HEK293 (cell line): ENCODE measurements around the gene KRTAP21-1.

Source experiments
- CTCF ChIA-PET: fragments of 350-600 bp; formaldehyde crosslinking; extraction: SDS; loops from one replicate; lab custom pipeline; 2021; ENCODE audit warnings: antibody characterized with exemption; lab: Yijun Ruan, JAX
- POLR2A ChIA-PET: fragments of 300-600 bp; formaldehyde crosslinking; extraction: SDS; loops from one replicate; lab custom pipeline; 2020; ENCODE audit warnings: antibody characterized with exemption, inconsistent platforms; lab: Yijun Ruan, JAX
- H3K27ac ChIP-seq: fragments of 200-500 bp; sonication (Bioruptor generic); 2 replicates; pipeline ENCODE4 v1.5.1; 2014; ENCODE audit warnings: low read depth, low read length, control low read depth, inconsistent platforms; ENCODE audit errors: extremely low read depth
- H3K36me3 ChIP-seq, 2 experiments: fragments of 200-500 bp in 1 of 2; sonication (Bioruptor generic) in 1 of 2; 1 replicate in 1 of 2; 2 replicates in 1 of 2; pipeline ENCODE4 v1.5.1; 2014 to 2017; ENCODE audit warnings: inconsistent platforms in 2 of 2, low read length in 2 of 2; ENCODE audit not compliant: control insufficient read depth in 2 of 2, insufficient read depth in 1 of 2
- H3K4me1 ChIP-seq: fragments of 200-500 bp; sonication (Bioruptor generic); 2 replicates; pipeline ENCODE4 v1.5.1; 2014; ENCODE audit warnings: mild to moderate bottlenecking, low read length, inconsistent platforms; ENCODE audit not compliant: control insufficient read depth, insufficient read depth
- H3K4me3 ChIP-seq: 2 replicates; pipeline ENCODE4 v1.5.1; 2011; ENCODE audit warnings: low read depth, mild to moderate bottlenecking, control low read depth, low read length, moderate library complexity
- H3K9me3 ChIP-seq: fragments of 200-500 bp; sonication (Bioruptor generic); 2 replicates; pipeline ENCODE4 v1.5.1; 2014; ENCODE audit warnings: low read depth, low read length, inconsistent platforms; ENCODE audit not compliant: control insufficient read depth, insufficient read depth
- GLIS2 ChIP-seq: fragments of 450-650 bp; formaldehyde crosslinking; IDR thresholded peaks from 2 replicates; pipeline ENCODE4 v1.5.1; 2016; ENCODE audit warnings: missing biosample characterization, missing genetic modification characterization
- PRDM2 ChIP-seq: fragments of 450-650 bp; formaldehyde crosslinking; IDR thresholded peaks from 2 replicates; pipeline ENCODE4 v1.5.1; 2016; ENCODE audit warnings: missing biosample characterization, missing genetic modification characterization, borderline replicate concordance
- SALL2 ChIP-seq: fragments of 450-650 bp; formaldehyde crosslinking; IDR thresholded peaks from 2 replicates; pipeline ENCODE4 v1.5.0; 2017; ENCODE audit warnings: missing biosample characterization, mild to moderate bottlenecking, missing genetic modification characterization, borderline replicate concordance
- SP3 ChIP-seq: fragments of 450-650 bp; formaldehyde crosslinking; IDR thresholded peaks from 2 replicates; pipeline ENCODE4 v1.5.1; 2016; ENCODE audit warnings: missing biosample characterization, missing genetic modification characterization
- ZFP69B ChIP-seq: fragments of 450-650 bp; formaldehyde crosslinking; IDR thresholded peaks from 2 replicates; pipeline ENCODE4 v1.5.1; 2016; ENCODE audit warnings: missing biosample characterization, missing genetic modification characterization
- ZNF133 ChIP-seq: fragments of 450-650 bp; formaldehyde crosslinking; IDR thresholded peaks from 2 replicates; pipeline ENCODE4 v1.5.1; 2016; ENCODE audit warnings: missing biosample characterization, missing genetic modification characterization
- ZNF155 ChIP-seq: fragments of 450-650 bp; formaldehyde crosslinking; IDR thresholded peaks from 2 replicates; pipeline ENCODE4 v1.5.1; 2016; ENCODE audit warnings: missing biosample characterization, missing genetic modification characterization
- ZNF2 ChIP-seq: fragments of 450-650 bp; formaldehyde crosslinking; IDR thresholded peaks from 2 replicates; pipeline ENCODE4 v1.5.1; 2016; ENCODE audit warnings: missing biosample characterization, missing genetic modification characterization
- ZNF24 ChIP-seq: fragments of 450-650 bp; formaldehyde crosslinking; IDR thresholded peaks from 2 replicates; pipeline ENCODE4 v1.5.1; 2016; ENCODE audit warnings: missing biosample characterization, missing genetic modification characterization
- ZNF623 ChIP-seq: fragments of 450-650 bp; formaldehyde crosslinking; IDR thresholded peaks from 2 replicates; pipeline ENCODE4 v1.5.1; 2016; ENCODE audit warnings: missing biosample characterization, missing genetic modification characterization
- TF ChIP-seq, protein P1 (sequence below): fragments of 450-650 bp; formaldehyde crosslinking; IDR thresholded peaks from 2 replicates; pipeline ENCODE4 v1.5.1; 2016; ENCODE audit warnings: missing biosample characterization, missing genetic modification characterization
- TF ChIP-seq, protein P2 (sequence below): fragments of 450-650 bp; formaldehyde crosslinking; IDR thresholded peaks from 2 replicates; pipeline ENCODE4 v1.5.1; 2017; ENCODE audit warnings: missing biosample characterization, mild to moderate bottlenecking, missing genetic modification characterization, moderate library complexity

Gene KRTAP21-1

DNA sequence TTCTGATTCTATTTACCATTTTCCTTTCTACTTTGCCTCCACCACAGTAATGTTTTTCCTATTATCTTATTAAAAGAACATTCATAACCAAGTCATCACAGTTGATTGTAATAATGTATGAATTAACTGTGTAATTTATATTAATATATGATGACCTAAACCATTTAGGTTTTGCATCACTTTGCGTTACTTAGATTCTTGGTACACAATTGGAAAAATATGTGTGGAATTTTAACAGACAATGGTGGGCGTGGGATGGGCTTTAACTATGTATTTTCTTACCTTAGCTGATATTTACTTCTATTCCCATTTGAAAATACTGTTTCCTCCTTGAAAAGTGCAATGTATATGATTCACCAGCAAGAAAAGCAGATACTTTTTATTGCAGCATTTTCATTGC lies 40.3 kb downstream of the KRTAP21-1 start (continued):
- TF ChIP-seq ZNF155 (tag by site-specific recombination) (no peak), SALL2 (tag by site-specific recombination) (no peak)

DNA sequence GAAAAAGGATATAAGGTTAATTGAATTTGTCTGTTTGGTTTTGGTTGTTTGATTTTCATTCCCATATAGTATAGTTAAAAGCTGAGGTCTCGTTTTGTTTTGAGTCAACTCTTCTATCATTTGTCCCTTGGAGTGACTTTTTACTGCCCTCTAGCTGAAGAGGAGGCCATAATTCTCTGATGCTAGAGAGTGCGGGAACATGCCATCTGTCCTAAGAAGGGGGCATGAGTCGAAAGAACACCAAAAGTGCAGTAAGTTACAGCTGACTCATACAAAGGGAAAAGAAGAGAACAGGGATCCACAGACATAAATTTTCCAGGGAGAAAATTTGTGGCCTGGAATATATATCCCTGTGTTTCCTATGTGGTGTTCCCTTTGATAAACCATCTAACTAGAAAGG lies 40.8 kb downstream of the KRTAP21-1 start:
- Histone ChIP-seq H3K27ac (no peak overlapping the region), H3K36me3 (no peaks in the 10 kb centered on the region), H3K4me3 (no peak overlapping the region), H3K4me1 (no peaks in the 10 kb centered on the region), H3K9me3 (no peaks in the 10 kb centered on the region)
- ChIA-PET POLR2A (no interaction called here), CTCF (no interaction called here)
- TF ChIP-seq ZNF24 (no peak), ZNF133 (tag by site-specific recombination) (no peak), GLIS2 (tag by site-specific recombination) (no peak), SP3 (tag by site-specific recombination) (no peak), PRDM2 (tag by site-specific recombination) (no peak)

DNA sequence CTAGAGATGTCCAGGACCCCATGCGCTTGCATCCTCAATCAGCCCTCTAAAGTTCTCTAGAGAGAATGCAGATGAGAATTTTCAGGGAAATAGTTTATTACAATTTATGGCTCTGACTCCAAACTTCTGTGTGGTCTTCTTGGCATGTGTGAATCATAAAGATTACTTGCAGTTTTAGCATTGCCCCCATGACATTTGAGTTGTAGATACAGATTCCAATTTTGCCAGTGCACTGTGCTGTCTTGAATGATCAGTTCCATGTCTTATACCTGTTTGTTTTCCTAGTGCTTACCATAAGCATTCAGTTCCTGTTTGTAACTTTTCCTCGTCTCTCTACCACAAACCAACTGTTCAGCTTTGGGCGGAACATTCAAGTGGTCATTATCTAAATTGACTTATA lies 41.5 kb downstream of the KRTAP21-1 start:
- no peak overlapping the region for H3K27ac ChIP-seq
- H3K4me3 ChIP-seq: no peak overlapping the region
- no peaks in the 10 kb centered on the region for H3K9me3 ChIP-seq
- H3K4me1 ChIP-seq: no peaks in the 10 kb centered on the region
- CTCF ChIA-PET: no interaction called here
- POLR2A ChIA-PET: no interaction called here
- H3K36me3 ChIP-seq: no peaks in the 10 kb centered on the region
- TF ChIP-seq ZFP69B (tag by site-specific recombination) (no peak), ZNF2 (tag by site-specific recombination) (no peak), ZNF623 (tag by site-specific recombination) (no peak)
- TF ChIP-seq, protein P1, sequence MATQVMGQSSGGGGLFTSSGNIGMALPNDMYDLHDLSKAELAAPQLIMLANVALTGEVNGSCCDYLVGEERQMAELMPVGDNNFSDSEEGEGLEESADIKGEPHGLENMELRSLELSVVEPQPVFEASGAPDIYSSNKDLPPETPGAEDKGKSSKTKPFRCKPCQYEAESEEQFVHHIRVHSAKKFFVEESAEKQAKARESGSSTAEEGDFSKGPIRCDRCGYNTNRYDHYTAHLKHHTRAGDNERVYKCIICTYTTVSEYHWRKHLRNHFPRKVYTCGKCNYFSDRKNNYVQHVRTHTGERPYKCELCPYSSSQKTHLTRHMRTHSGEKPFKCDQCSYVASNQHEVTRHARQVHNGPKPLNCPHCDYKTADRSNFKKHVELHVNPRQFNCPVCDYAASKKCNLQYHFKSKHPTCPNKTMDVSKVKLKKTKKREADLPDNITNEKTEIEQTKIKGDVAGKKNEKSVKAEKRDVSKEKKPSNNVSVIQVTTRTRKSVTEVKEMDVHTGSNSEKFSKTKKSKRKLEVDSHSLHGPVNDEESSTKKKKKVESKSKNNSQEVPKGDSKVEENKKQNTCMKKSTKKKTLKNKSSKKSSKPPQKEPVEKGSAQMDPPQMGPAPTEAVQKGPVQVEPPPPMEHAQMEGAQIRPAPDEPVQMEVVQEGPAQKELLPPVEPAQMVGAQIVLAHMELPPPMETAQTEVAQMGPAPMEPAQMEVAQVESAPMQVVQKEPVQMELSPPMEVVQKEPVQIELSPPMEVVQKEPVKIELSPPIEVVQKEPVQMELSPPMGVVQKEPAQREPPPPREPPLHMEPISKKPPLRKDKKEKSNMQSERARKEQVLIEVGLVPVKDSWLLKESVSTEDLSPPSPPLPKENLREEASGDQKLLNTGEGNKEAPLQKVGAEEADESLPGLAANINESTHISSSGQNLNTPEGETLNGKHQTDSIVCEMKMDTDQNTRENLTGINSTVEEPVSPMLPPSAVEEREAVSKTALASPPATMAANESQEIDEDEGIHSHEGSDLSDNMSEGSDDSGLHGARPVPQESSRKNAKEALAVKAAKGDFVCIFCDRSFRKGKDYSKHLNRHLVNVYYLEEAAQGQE (tag by site-specific recombination): no peak
- TF ChIP-seq, protein P2, sequence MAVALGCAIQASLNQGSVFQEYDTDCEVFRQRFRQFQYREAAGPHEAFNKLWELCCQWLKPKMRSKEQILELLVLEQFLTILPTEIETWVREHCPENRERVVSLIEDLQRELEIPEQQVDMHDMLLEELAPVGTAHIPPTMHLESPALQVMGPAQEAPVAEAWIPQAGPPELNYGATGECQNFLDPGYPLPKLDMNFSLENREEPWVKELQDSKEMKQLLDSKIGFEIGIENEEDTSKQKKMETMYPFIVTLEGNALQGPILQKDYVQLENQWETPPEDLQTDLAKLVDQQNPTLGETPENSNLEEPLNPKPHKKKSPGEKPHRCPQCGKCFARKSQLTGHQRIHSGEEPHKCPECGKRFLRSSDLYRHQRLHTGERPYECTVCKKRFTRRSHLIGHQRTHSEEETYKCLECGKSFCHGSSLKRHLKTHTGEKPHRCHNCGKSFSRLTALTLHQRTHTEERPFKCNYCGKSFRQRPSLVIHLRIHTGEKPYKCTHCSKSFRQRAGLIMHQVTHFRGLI (tag by site-specific recombination): no peak
